HepG2 (cell line): ENCODE measurements around the gene AS3MT. TPM values are rescaled to one million over a fixed set of nuclear protein-coding genes. Genes with fewer than 3 reads are reported as not detected.

Experiments used
- ATAC-seq: fragments of 200-7000 bp; cut with Tn5 transposase; 3 replicates; pipeline ENCODE4 v1.9.1; 2020; ENCODE audit warnings: mild to moderate bottlenecking, moderate library complexity
- BruUV-seq: library from RNA; stranded (reverse); fragments of 400-500 nt; replicated peaks from 2 replicates; lab custom pipeline; 2021; lab: Mats Ljungman, UMichigan
- CTCF ChIA-PET: fragments of 300-600 bp; formaldehyde crosslinking; extraction: SDS; loops from one replicate; lab custom pipeline; 2021; ENCODE audit warnings: low total read pairs, inconsistent platforms, low intra/inter-chr PET ratio; lab: Yijun Ruan, JAX
- POLR2A ChIA-PET: fragments of 350-600 bp; sonication (Branson Sonifier 250); formaldehyde crosslinking; loops from one replicate; lab custom pipeline; 2020; ENCODE audit warnings: antibody characterized with exemption, inconsistent platforms; lab: Yijun Ruan, JAX
- DNase-seq: peaks from one replicate; pipeline ENCODE4 v3.0.0-alpha.2; 2015; ENCODE audit warnings: low spot score
- FAIRE-seq: peaks from 3 replicates; lab custom pipeline; 2011; peaks lifted over from hg19 to GRCh38; lab: Jason Lieb, UNC
- H2AFZ ChIP-seq: one replicate; pipeline ENCODE4 v1.6.1; 2011; ENCODE audit warnings: low read length, inconsistent platforms
- H3K27ac ChIP-seq: fragments of 300-600 bp; 3 replicates; pipeline ENCODE4 v1.8.0; 2011; ENCODE audit warnings: mixed run types, mild to moderate bottlenecking, mixed read lengths, low read length, inconsistent platforms; ENCODE audit not compliant: insufficient read depth; ENCODE audit errors: extremely low read length
- H3K27me3 ChIP-seq, 2 experiments: fragments of 200-600 bp in 1 of 2; 2 replicates in 1 of 2; 3 replicates in 1 of 2; pipeline versions ENCODE4 v1.6.0 to v1.8.0; 2011; ENCODE audit warnings: low read length in 2 of 2, mild to moderate bottlenecking in 2 of 2, moderate library complexity in 2 of 2, inconsistent platforms in 1 of 2; ENCODE audit not compliant: insufficient read depth in 2 of 2, control insufficient read depth in 1 of 2
- H3K36me3 ChIP-seq, 2 experiments: fragments of 200-600 bp in 1 of 2; replicated peaks in 1 of 2; 2 replicates in 1 of 2; 3 replicates in 1 of 2; pipeline versions ENCODE4 v1.5.1 to v1.8.0; 2011; ENCODE audit warnings: low read length in 2 of 2, inconsistent platforms in 1 of 2; ENCODE audit not compliant: insufficient read depth in 2 of 2, control insufficient read depth in 1 of 2
- H3K4me1 ChIP-seq: 2 replicates; pipeline ENCODE4 v1.5.1; 2012; ENCODE audit warnings: low read length, inconsistent platforms; ENCODE audit not compliant: insufficient read depth
- H3K4me2 ChIP-seq: 2 replicates; pipeline ENCODE4 v1.6.0; 2011; ENCODE audit warnings: low read depth, low read length, inconsistent platforms
- H3K4me3 ChIP-seq, 3 experiments: fragments of 200-600 bp in 1 of 3; sonication (generic), shearing (Covaris generic) in 1 of 3; replicated peaks in 1 of 3; 2 replicates each; pipeline ENCODE4 v1.5.1; 2011 to 2016; ENCODE audit warnings: low read length in 3 of 3, inconsistent platforms in 2 of 3, low read depth in 2 of 3, mild to moderate bottlenecking in 2 of 3, control low read depth in 1 of 3, mixed read lengths in 1 of 3; ENCODE audit not compliant: insufficient read depth in 1 of 3
- H3K79me2 ChIP-seq: one replicate; pipeline ENCODE4 v1.6.1; 2011; ENCODE audit warnings: low read length, inconsistent platforms; ENCODE audit not compliant: insufficient read depth
- H3K9ac ChIP-seq: 2 replicates; pipeline ENCODE4 v1.6.0; 2011; ENCODE audit warnings: mild to moderate bottlenecking, low read depth, low read length, inconsistent platforms; ENCODE audit not compliant: insufficient read depth
- H3K9me3 ChIP-seq: 2 replicates; pipeline ENCODE4 v1.5.1; 2012; ENCODE audit warnings: mild to moderate bottlenecking, low read length
- H4K20me1 ChIP-seq: 2 replicates; pipeline ENCODE4 v1.6.0; 2011; ENCODE audit warnings: inconsistent platforms, mild to moderate bottlenecking, low read length, moderate library complexity; ENCODE audit not compliant: insufficient read depth
- ATF6 ChIP-seq: sonication (generic); formaldehyde crosslinking; conservative IDR thresholded peaks from 2 replicates; pipeline ENCODE4 v1.4.0; 2020; ENCODE audit warnings: missing genetic modification reagents
- SMC3 ChIP-seq: IDR thresholded peaks from 2 replicates; pipeline ENCODE4 v1.6.1; 2011; ENCODE audit warnings: low read length, improper control_type of control experiment
- SOX6 ChIP-seq, 2 experiments: fragments of 450-650 bp in 1 of 2; sonication (generic) in 1 of 2; formaldehyde crosslinking in 1 of 2; IDR thresholded peaks; 2 replicates each; pipeline versions ENCODE4 v1.4.0 to v1.6.1; 2017 to 2020; ENCODE audit warnings: antibody characterized with exemption in 1 of 2, mild to moderate bottlenecking in 1 of 2, missing genetic modification reagents in 1 of 2
- SYNCRIP ChIP-seq: fragments of 200-400 bp; formaldehyde crosslinking; IDR thresholded peaks from 2 replicates; pipeline ENCODE4 v1.6.1; 2018; ENCODE audit warnings: mild to moderate bottlenecking, low read depth, low read length; ENCODE audit not compliant: insufficient read depth
- ZBTB21 ChIP-seq: sonication (generic); formaldehyde crosslinking; IDR thresholded peaks from 2 replicates; pipeline ENCODE4 v1.4.0; 2020; ENCODE audit warnings: missing genetic modification reagents
- ZMYM3 ChIP-seq: sonication (generic); formaldehyde crosslinking; IDR thresholded peaks from 2 replicates; pipeline ENCODE4 v1.5.1; 2020; ENCODE audit warnings: mild to moderate bottlenecking, missing genetic modification reagents
- ZNF263 ChIP-seq: sonication (generic); formaldehyde crosslinking; IDR thresholded peaks from 2 replicates; pipeline ENCODE4 v1.4.0; 2020; ENCODE audit warnings: missing genetic modification reagents
- ZNF329 ChIP-seq: sonication (generic); formaldehyde crosslinking; IDR thresholded peaks from 2 replicates; pipeline ENCODE4 v1.9.0; 2021; ENCODE audit warnings: low read depth, mild to moderate bottlenecking, missing genetic modification reagents
- ZNF432 ChIP-seq: sonication (generic); formaldehyde crosslinking; IDR thresholded peaks from 2 replicates; pipeline ENCODE4 v1.5.0; 2020; ENCODE audit warnings: missing genetic modification reagents, mild to moderate bottlenecking, borderline replicate concordance
- ZNF543 ChIP-seq: sonication (generic); formaldehyde crosslinking; IDR thresholded peaks from 2 replicates; pipeline ENCODE4 v1.4.0; 2020; ENCODE audit warnings: mild to moderate bottlenecking, missing genetic modification reagents
- ZNF770 ChIP-seq: sonication (generic); formaldehyde crosslinking; IDR thresholded peaks from 2 replicates; pipeline ENCODE4 v1.5.0; 2020; ENCODE audit warnings: mild to moderate bottlenecking, missing genetic modification reagents
- WGBS: methylation state at CpG from one replicate; pipeline ENCODE4 v1.1.6; 2017; ENCODE audit warnings: low lambda C conversion rate; 5-methylcytosine and 5-hydroxymethylcytosine counted together
- in situ Hi-C: cut with HindIII; loops from 2 replicates; pipeline ENCODE4 v1.10.0; 2017; ENCODE audit warnings: low pct_unique_long_range_greater_than_20kb; ENCODE audit not compliant: extremely low pct_ligation_motif_present
- intact Hi-C: fragments of 100-400 bp; cut with micrococcal nuclease; formaldehyde crosslinking; loops from one replicate; pipeline ENCODE4 v1.10.0; 2022; ENCODE audit not compliant: unreplicated experiment
- polyA plus RNA-seq, 8 experiments: library from polyadenylated mRNA; depleted of rRNA in 3 of 8; stranded (reverse) in 7 of 8; unstranded in 1 of 8; fragments of >200 nt; fragmentation: Illumina TruSeq in 4 of 8; extraction: Trizol in 4 of 8; gene quantifications; 2 replicates each; pipeline versions ENCODE4 v1.2.1 to v1.2.3, GENCODE V29; 2011 to 2016; ENCODE audit warnings: low read depth in 4 of 8, missing spikeins in 1 of 8, mixed read lengths in 1 of 8; ENCODE audit not compliant: insufficient read depth in 1 of 8
- total RNA-seq, 5 experiments: library from RNA; depleted of rRNA; stranded (reverse); fragments of >200 nt; fragmentation: Illumina TruSeq; extraction: Trizol; gene quantifications; 2 replicates each; pipeline ENCODE4 v1.2.3, GENCODE V29; 2016; ENCODE audit warnings: low read depth in 1 of 5

The AS3MT gene
- total and polyA plus RNA-seq, 2 of the 13 experiments (the other 11 are each of a cell fraction or from before 2014, with no cell fraction given) = 8.7 to 17.4 TPM

- TF ChIP-seq ZMYM3 (no peak), ZNF432 (no peak), ZNF329 (no peak), ATF6 (CRISPR knock-in tag) (no peak)
- TF ChIP-seq, all 625 proteins: peak for 0
Observed at GRCh38 chr10:102945962-102946361, 76.7 kb downstream of the AS3MT start (continued).

- Histone ChIP-seq H3K9ac (no peak overlapping the region), H3K4me2 (no peak overlapping the region), H3K4me1 (peaks cover 26% of the 10 kb centered on the region), H3K27ac (no peak overlapping the region), H3K36me3 (no peaks in the 10 kb centered on the region), H2AFZ (no peak overlapping the region), H3K27me3 (no peaks in the 10 kb centered on the region), H3K79me2 (peaks cover 12% of the 10 kb centered on the region), H3K9me3 (no peaks in the 10 kb centered on the region), H3K4me3 (no peak overlapping the region), H4K20me1 (no peaks in the 10 kb centered on the region)
- TF ChIP-seq SOX6 (IDR thresholded peaks at IDR 0.05) (no peak), SOX6 (CRISPR knock-in tag; IDR thresholded peaks at IDR 0.05) (no peak), ZBTB21 (CRISPR knock-in tag) (no peak), SYNCRIP (no peak), SMC3 (no peak), ZNF770 (CRISPR knock-in tag) (no peak), ZNF263 (no peak), ZNF543 (CRISPR knock-in tag) (no peak)
- no peak for FAIRE-seq
- no peak for ATAC-seq
- ChIA-PET CTCF (no interaction called here), POLR2A (no interaction called here)
- in situ Hi-C loops (no loop called here), intact Hi-C loops (no loop called here)
- no TSS peak for BruUV-seq
- DNase-seq = no peak
- 90% methylated on average over 2 of the region's 2 CpGs for WGBS
Observed at GRCh38 chr10:102946992-102947391, 77.7 kb downstream of the AS3MT start.
